NCI-H187 treated with DMSO at 0.1 percent for 48 hours (cell line): Measurements from ENCODE around the gene RALGAPB.
"Not testable (repeated sequence)": the region's sequence is repeated elsewhere in the genome, so short reads cannot be mapped to it uniquely, and the experiment has no call there.

ENCODE experiments used
- DNase-seq: peaks from one replicate; lab custom pipeline; 2025; lab: John Stamatoyannopoulos, UW

Gene RALGAPB

GRCh38 chr20:38584099-38584763, 111.6 kb downstream of the RALGAPB start:
- DNase-seq, result no peak

DNA sequence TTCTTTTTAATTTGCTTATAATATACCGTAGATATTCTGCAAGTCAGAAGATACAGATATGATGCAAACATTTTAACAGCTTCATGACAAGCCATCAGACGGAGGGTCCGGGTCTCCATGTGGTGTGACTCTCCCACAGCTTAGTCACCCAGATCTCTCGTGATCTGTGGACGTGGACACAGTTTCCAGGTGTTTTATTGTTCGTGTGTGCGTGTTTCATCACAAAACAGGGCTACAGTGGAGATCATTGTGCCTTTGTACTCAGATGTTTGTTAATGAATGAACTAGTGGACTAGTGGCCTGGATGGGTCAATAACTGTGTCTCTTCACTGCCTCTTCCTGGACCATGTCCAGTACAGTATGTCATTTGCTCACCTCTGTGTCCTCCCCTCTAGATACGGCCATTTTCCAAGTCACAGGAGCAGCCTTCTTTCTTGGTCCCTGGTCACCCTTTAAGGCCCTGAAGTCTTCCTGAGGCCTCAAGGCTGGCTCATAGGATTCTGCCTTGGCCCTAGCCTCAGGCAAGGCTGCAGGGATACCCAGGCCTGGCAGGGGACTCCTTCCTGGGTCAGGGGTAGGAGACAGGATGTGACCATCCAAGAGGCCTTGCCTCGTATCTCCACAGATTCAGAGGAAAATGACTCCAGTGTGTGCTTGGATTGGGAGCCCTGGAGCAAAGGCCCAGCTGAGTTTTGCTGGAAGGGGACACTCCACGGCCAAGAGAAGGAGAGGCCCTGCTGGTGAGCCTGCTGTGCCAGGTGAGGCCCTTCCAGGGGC, 112.9 kb downstream of the RALGAPB start:
- DNase-seq, result no peak

GRCh38 chr20:38586181-38586525, 113.5 kb downstream of the RALGAPB start:
- DNase-seq, result no peak

DNA sequence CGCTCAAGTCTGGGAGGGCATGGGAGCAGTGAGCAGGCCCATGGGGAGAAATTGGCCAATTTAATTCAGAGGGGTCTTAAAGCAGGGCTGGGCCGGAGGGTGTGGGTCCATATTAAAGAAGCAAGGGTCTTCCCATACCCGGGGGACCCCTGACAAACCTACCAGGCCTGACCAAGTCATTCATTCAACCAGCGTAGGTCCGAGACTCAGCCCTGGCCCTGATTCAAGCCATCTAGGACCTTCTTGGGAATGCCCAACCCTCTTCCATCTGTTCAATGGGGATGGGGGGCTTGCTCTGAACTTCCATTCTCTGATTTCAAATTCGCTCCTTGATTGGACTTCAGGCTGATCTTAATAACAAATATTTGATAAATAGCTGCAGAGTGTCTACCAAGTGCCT, 115.7 kb downstream of the RALGAPB start:
- no peak for DNase-seq

GRCh38 chr20:38589351-38589750, 116.7 kb downstream of the RALGAPB start:
- no peak for DNase-seq

DNA sequence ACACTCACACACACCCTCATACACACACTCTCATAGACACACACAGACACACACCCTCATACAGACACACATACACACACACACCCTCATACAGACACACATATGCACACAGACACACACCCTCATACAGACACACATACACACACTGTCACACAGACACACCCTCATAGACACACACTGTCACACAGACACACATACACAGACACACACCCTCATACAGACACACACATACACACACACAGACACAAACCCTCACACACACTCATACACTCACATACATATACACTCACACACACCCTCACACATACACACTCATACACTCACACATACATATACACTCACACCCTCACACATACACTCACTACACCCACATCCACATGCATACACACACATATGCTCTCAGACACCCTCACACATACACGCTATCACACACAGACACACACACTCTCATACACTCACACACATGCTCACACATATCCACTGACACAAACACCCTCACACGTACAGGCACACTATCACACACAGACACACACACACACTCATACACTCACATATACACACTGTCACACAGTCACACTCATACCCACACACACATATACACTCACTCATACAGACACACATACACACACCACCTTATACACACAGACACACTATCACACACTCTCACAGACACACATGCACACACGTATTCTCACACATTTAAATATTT, 117.5 kb downstream of the RALGAPB start:
- DNase-seq, result no peak

DNA sequence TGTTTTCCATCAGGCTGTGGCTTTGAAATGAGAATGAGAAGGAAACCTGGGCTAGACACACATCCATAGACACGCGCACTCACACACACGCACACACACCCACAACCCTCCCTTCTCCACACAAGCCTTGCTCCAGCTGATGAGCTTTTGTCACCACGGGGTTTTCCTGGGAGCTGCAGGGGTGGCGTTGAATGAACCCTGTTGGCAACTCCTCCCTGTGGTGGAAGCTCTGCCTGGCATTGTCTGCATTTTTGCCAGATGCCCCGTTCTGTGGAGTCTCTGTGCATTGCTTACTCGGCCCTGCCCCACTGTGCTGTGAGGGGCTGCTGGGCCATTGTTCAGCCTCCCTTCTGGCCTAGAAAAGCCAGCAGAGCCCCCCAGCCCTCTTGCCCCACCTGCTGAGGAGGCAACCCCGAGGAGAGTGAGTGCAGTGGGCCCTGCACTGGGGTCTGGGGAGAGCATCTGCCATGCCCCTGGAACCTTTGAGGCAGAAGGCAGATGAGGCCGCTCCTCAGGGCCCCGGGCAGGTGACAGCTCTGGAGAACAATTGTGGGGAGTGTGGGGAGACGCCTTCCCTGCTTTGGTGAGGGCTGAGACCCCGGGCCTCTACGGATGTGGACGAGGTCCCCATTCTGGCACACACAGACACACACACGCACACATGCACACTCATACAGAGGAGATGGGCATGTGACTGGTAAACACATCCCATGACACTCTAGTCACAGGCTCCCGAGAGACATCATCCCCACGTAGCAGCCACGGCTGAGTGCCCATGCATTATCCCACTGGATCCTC, 118.2 kb downstream of the RALGAPB start:
- DNase-seq, result no peak

DNA sequence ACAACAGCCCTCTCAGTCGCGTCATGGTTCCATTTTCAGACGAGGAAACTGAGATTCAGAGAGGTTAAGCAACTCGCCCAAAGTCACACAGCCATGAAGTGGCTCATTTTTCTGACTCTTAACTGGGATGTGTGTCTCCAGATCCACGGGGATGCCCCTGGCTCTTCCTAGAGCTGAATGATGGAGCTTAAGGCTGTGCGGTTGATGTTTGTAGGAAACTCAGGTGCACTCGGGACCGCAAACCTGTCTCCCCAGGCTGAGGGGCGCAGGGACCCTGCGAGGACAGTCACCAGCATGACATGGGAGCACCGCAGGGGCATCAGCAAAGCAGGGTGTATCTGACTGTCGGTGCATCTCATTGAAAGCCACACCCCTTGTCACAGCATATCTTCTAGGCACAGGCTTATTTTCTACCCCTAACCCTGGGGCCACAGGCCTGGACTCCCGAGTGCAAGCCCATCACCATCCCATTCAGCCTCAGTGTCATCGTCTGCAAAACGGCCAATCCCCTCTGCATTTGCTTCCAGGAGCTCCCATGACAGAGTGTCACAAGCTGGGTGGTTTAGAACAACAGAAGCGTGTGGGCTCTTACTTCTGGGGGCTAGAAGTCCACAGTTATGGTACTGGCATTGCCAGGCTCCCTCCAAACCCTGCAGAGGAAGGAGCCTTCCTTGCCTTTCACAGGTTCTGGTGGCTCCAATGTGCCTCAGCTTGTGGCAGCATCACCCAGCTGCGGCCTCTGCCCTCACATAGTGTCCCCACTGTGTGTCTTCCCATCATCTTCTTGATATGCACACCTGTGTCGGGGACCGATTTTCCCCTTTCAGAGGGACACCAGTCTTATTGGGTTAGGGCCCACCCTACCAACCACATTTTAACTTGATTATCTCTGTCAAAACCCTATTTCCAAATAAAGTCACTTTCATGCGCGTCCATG, 119.1 kb downstream of the RALGAPB start:
- no peak for DNase-seq

GRCh38 chr20:38592411-38592790, 119.8 kb downstream of the RALGAPB start:
- DNase-seq, result not testable (repeated sequence)

GRCh38 chr20:38594281-38594680, 121.6 kb downstream of the RALGAPB start:
- not testable (repeated sequence) for DNase-seq

GRCh38 chr20:38595886-38596285, 123.2 kb downstream of the RALGAPB start:
- DNase-seq, result not testable (repeated sequence)

DNA sequence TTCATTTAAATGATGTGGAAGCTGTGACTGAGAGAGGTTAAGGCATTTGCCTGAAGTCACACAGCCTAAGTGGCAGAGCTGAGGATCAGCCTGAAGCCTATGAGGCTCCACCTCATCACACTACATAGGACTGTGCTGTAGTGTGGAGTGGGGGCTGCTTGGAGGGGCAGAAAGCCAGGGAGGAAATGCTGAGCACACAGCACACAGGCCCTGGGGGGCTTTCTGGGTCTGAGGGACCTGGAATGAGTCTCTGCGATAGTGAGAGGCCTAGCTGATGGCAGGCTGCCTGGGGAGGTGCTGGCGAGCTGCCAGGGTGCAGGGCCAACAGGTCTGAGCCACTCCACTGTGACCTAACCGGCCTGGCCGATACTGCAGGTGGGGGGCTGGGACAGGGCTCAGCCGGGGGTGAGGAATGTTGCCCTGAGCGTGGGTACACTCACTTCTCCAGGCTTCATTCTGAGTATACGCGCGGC, 126.8 kb downstream of the RALGAPB start:
- DNase-seq, result no peak

DNA sequence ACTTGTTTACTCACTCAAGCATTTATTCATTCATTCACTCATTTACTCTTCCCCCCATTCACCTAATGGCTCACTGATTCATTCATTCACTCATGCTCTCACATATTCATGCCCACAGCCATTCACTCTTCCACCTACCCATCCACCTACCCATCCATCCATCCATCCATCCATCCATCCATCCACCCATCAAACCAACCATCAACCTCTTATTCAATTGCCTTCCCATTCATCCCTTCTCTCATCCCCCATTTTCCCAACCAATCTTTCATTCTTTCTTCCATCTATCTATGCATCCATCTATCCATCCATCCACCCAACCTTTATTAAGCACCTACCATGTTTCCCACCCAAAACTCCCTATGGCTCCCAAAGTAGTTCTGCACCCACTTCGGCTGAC, 127.4 kb downstream of the RALGAPB start:
- DNase-seq, result no peak

DNA sequence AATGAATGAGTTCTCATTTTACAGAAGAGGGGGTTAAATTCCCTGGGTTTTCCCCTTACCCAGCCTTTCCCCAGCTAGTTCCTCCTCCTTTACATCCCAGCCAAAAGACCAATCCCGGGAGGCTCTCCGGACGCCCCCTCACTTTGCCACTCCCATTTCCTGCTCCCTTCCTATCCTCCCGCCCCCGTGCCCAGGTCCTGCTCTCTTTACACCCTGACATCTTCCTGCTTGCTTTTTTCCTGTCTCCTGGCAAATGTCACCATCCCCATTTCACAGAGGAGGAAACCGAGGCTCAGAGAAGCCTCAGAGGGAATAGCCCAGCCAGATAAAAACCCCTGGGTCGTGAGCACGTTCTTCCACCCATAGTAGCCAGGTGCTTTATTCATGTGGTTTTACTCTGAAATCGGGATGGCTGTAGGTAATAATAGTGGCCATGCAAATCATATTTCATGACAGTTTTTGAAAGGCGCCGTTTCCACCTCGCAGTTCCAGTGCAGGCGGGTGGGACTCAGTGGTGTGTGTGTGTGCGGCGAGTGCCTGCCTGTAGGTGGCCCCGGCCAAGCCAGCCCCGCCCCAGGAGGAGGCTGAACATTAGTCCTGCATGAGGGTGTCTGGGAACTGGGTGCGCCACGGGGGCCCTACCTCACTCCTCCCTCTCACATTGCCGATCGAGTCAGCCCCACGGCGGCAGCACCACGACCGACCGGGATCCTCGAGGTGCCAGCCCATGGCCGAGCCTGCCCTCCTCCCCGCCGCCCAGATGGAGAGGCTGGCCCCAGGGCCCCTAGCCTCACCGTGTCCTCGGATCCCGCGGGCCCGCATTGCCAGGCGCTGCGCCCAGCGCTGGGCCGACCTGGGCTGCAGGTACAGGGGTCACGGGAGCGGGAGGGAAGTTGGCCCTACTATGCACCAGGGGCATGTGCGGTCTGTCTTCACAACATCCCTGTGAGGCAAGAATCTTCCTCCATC, 128.9 kb downstream of the RALGAPB start, which contains the start of gene ARHGAP40:
Gene ARHGAP40, plus strand, starts transcription at position 594 of the 969 bp plus-strand sequence.
- no peak for DNase-seq

- DNase-seq, result no peak
Observed at GRCh38 chr20:38602185-38602581, 129.5 kb downstream of the RALGAPB start.

DNA sequence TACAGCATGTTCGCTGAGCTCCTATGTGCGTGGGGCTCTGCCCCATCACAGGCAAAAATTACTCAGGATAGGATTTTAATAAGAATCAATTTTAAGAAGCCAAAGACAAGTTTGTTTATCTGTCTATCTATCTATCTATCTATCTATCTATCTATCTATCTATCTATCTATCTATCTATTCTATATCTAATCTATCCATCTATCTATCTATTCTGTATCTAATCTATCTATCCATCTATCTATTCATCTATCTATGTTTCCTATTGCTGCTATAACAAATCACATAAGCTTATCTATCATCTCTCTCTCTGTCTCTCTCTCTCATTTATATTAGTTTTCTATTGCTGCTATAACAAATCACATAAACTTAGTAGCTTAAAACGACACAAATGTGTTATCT, 130.6 kb downstream of the RALGAPB start:
- no peak for DNase-seq

GRCh38 chr20:38604873-38605303, 132.2 kb downstream of the RALGAPB start:
- no peak for DNase-seq

DNA sequence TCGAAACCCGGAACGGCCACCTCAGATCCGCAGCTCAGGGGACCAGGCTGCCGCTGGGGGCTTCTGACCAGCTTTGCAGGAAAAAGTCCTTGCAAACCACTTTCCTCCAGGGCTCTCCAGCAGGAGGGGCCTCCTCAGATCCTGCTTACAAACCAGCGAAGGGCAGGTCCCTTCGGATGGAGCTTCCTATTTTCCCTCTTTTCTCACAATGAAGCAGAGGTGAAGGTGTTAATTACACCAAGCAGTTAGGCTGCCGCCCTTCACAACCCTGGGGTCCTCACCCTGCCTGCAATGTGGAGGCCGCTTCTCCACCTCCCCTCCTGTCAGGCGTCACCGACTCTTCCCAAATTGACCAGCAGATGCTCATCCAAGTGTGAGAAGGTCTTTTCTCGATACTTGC, 134.7 kb downstream of the RALGAPB start:
- DNase-seq, result no peak

DNA sequence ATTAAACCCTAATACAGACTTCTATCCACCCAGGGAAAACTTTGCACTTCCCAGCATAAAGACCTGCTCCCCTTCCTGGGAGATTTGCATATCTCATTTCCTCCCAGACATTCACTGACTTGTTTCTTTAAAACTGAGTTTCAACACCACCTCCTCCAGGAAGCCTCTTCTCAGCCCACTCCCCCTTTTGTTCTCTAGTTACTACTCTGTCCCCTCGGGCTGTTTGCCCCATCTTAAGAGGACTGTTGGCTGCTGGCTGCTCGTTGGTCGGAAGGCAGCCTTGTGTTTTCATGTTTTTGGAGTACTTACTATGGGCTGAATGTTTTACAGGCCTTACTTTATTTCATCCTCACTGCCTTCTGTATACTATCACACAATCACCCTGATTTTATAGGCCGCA, 135.5 kb downstream of the RALGAPB start:
- no peak for DNase-seq

- DNase-seq, result no peak
Observed at GRCh38 chr20:38609815-38610214, 137.2 kb downstream of the RALGAPB start.
